Fibroblast of the aortic adventitia (primary cell): ENCODE data around the gene SEMA4D. TPM values are rescaled to one million over a fixed set of nuclear protein-coding genes. Genes with fewer than 3 reads are reported as not detected.

ENCODE experiments used
- DNase-seq: peaks from one replicate; pipeline ENCODE4 v3.0.0-alpha.2; 2010; ENCODE audit warnings: low read depth
- H3K4me3 ChIP-seq: 2 replicates; pipeline ENCODE4 v1.5.1; 2011; ENCODE audit warnings: low read depth, mild to moderate bottlenecking, control low read depth, low read length, moderate library complexity
- CTCF ChIP-seq: IDR thresholded peaks from 2 replicates; pipeline ENCODE4 v1.5.1; 2011; ENCODE audit warnings: mild to moderate bottlenecking, low read length, control low read depth, inconsistent platforms; ENCODE audit not compliant: insufficient read depth
- total RNA-seq: library from RNA; depleted of rRNA; stranded (reverse); fragments of >200 nt; gene quantifications from 2 replicates; pipeline ENCODE4 v1.2.3, GENCODE V29; 2012; ENCODE audit warnings: low replicate concordance

The SEMA4D gene
- total RNA-seq, 1 donor: 0.36 TPM

- DNase-seq: no peak
- TF ChIP-seq CTCF: no peak
Observed at GRCh38 chr9:89530726-89531125, 32.8 kb upstream of the SEMA4D start.

GRCh38 chr9:89529243-89530035 is 31.5 kb upstream of the SEMA4D start:
- no peak for DNase-seq
- TF ChIP-seq CTCF: no peak
- H3K4me3 ChIP-seq: no peak overlapping the region

More at GRCh38 chr9:89530726-89531125, 32.8 kb upstream of the SEMA4D start:
- H3K4me3 ChIP-seq: no peak overlapping the region

GRCh38 chr9:89528540-89528939 is 30.6 kb upstream of the SEMA4D start:
- DNase-seq: no peak
- no peak for TF ChIP-seq CTCF
- no peak overlapping the region for H3K4me3 ChIP-seq

GRCh38 chr9:89528131-89528530 is 30.2 kb upstream of the SEMA4D start:
- no peak for TF ChIP-seq CTCF
- no peak overlapping the region for H3K4me3 ChIP-seq
- no peak for DNase-seq

GRCh38 chr9:89527084-89527483 is 29.2 kb upstream of the SEMA4D start:
- no peak for TF ChIP-seq CTCF
- DNase-seq: no peak
- H3K4me3 ChIP-seq: no peak overlapping the region

- DNase-seq: no peak
- TF ChIP-seq CTCF: no peak
- H3K4me3 ChIP-seq: no peak overlapping the region
Observed at GRCh38 chr9:89526667-89527066, 28.8 kb upstream of the SEMA4D start.
